Stimulated activated CD4-positive, alpha-beta T cell treated with anti-CD3 and anti-CD28 coated beads, Interleukin-1b, Interleukin-23, amount 100 ng/mL, for 1 hour (primary cell): Measurements from ENCODE around the gene ANKRD65.
A peak's percentile ranks its signal among the peaks of the same experiment; 100 is the strongest.
"Not testable (repeated sequence)": the region's sequence is repeated elsewhere in the genome, so short reads cannot be mapped to it uniquely, and the experiment has no call there.

Source experiments
- DNase-seq, 2 donors: peaks; one replicate each; pipeline ENCODE4 v3.0.0-alpha.2; 2020; ENCODE audit warnings: low read depth in 2 of 2

ANKRD65 gene

GRCh38 chr1:1417825-1418463, 3.1 kb downstream of the ANKRD65 start:
- DNase-seq = not testable (repeated sequence)

- DNase-seq = not testable (repeated sequence)
Observed at GRCh38 chr1:1417396-1417795, 3.7 kb downstream of the ANKRD65 start.

DNA sequence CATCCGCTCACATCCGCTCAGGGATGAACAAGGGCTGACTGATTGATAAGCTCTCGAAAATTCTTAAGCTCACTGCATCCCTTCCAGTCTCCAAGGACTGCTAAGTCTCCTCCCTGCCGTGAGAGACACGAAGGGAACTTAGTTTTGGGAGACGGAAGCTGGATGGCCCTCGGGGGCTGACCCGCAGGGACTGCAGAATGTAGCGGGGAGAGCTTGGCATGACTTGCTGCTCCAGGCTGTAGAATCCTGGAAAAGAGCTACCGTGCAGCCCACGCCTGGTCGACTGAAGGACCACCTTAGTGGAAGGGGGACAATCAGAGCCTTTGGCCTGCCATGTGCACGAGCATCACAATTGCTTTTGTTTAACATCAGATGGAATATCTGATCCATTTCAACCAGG, 5.3 kb downstream of the ANKRD65 start:
- no peak for DNase-seq

DNA sequence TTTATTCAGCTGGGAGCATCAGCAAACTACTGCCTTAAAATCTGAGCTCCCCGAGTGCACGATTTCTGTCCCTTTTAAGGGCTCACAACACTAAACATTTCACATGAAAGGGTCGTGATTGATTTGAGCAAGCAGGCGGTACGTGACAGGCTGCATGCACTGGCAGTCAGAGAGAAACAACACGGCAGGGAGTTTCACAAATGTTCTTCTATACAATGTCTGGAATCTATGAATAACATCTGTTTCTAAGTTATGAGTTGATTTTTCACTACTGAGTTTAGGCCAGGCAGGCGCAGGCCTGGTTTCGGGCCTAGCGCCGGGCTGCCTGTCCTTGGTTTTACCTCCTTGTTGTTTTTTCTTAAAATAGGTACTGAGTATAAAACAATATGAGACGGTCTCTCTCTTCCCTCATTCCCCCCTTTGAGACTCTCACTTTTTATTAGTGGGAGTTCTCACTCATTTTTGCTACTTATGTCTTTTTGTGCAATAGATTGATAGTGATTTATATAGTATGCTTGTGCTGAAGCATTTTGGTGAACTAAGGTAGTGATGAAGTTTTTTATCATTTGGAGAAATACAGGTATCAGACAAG, 8.7 kb downstream of the ANKRD65 start:
- not testable (repeated sequence) for DNase-seq

- no peak for DNase-seq
Observed at GRCh38 chr1:1411626-1412025, 9.4 kb downstream of the ANKRD65 start.

DNA sequence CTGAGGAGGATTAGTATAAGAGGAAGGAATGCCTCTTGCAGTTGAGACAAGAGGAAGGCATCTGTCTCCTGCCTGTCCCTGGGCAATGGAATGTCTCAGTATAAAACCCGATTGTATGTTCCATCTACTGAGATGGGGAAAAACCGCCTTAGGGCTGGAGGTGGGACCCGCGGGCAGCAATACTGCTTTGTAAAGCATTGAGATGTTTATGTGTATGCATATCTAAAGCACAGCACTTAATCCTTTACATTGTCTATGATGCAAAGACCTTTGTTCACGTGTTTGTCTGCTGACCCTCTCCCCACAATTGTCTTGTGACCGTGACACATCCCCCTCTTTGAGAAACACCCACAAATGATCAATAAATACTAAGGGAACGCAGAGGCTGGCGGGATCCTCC, 10.8 kb downstream of the ANKRD65 start:
- DNase-seq = not testable (repeated sequence)

- DNase-seq = no peak
Observed at GRCh38 chr1:1407636-1408318, 13.3 kb downstream of the ANKRD65 start.

DNA sequence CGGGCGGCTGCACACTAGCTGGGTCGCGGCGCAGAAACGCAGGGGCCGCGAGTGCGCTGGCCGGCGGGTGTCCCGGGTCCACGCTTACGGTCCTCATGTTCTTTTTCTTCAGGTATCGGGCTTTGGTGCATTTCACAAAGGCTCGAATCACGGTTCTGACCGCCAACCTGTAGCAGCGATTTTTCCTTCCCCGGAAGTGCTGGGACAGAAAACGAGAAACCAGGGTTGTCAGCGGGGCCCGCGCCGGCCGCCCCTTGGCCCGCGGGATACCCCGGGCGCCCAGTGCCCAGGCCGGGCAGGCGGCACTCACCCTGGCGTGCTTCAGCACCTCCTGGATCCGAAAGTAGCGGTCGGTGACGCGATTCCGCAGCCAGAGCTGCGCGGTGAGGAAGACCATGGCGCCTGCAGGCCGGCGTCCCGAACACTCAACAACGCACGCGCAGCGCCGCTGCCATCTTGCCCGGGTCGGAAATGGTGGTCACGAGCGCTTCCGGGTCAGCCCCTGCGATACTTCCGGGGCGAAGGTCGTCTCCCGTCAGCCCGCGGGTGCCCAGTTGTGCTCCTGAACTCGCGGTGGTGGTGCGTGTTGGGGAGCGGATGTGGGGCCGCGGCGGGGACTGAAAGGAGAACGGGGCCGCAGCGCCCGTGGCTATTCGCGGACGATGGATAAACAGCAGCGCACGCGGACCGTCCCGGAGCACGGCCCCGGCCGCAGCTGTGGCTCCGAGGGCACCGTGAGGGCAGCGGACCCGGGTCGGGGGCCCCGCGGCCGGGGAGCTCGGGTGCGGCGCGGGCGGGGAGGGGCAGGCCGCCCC, 14.0 kb downstream of the ANKRD65 start, which contains the start of gene MRPL20:
Gene MRPL20 (minus strand): TSS at position 473 of the 815 bp plus-strand sequence. CDS start 76 bp downstream, at position 397.
- DNase-seq = peak; percentile 85 to 90

DNA sequence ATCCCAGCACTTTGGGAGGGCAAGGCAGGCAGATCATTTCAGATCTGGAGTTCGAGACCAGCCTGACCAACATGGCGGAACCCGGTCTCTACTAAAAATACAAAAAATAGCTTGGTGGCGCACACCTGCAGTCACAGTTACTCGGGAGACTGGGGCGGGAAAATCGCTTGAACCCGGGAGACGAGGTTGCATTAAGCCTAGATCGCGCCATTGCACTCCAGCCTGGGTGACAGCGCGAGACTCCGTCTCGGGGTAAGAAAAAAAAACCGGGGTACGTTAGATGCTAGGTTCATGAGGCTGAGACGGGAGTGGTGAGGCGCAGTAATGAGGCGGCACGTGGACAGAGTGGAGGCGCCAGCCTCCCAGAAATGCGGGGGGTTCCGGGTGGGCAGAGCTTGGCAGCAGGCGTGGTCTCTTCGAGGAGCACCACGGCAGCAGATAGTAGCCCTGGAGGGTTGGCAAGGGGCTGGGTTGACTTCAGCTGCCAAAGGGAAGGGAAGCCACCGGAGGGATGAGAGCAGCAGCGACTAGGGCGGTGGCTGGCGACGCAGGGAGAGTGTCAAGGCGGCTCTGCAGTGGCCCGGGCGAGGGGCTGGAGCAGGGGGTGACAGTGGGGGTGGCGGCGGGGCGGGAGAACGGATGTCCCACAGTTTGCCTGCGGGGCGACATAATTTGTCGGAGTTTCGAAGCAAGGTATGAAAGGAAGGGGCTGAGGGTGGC, 14.8 kb downstream of the ANKRD65 start:
- no peak for DNase-seq

DNA sequence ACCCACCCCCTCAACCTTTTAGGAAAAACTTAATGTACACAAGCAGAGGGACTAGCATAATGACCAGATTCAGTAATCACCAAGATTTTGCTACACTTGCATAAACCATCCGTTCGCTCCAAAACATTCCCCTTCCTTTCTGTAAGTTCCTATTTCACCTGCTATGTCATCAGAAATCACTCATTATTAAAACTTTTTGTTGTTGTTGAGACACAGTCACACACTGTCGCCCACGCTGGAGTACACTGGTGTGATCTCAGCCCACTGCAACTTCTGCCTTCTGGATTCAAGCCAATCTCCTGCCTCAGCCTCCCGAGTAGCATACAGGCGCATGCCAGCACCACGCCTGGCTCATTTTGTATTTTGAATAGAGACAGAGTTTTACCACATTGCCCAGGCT, 17.4 kb downstream of the ANKRD65 start:
- no peak for DNase-seq

- not testable (repeated sequence) for DNase-seq
Observed at GRCh38 chr1:1402901-1403392, 18.1 kb downstream of the ANKRD65 start.

- DNase-seq = no peak
Observed at GRCh38 chr1:1402072-1402900, 18.8 kb downstream of the ANKRD65 start.

GRCh38 chr1:1401457-1402010, 19.5 kb downstream of the ANKRD65 start:
- DNase-seq = no peak

- no peak for DNase-seq
Observed at GRCh38 chr1:1400576-1401456, 20.3 kb downstream of the ANKRD65 start.

DNA sequence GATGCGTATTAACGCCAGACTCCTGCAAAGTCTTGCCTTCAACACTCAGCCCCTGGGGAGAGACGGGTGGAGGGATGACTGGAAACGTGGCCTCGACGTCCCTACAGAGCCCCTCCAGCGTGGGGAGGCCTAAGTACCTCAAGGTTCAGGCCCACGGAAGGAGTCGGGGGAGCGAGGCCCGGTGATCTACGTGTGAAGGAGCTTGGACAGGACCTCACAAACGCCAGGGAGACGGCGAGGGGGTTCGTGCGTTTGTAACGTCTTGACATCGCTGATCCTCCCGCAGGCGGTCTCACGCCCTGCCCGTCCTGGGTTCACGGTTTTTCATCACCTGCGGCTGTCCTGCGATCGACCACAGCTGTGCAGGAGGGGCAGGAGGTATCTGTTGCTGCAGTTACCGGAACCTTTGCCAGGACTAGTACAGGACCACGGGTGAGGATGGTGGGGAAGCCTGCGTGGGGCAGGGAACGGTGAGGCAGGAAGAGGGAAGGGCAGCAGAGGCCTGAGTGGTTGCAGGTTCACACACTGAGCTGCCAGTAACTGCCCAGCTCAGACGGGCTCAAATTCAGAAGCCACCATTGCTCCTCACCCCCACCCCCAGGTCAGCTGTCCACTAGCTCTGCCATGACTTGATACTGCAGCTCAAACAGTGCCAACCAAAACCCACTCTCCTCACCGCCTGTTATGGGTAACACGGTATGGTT, 21.1 kb downstream of the ANKRD65 start:
- no peak for DNase-seq

DNA sequence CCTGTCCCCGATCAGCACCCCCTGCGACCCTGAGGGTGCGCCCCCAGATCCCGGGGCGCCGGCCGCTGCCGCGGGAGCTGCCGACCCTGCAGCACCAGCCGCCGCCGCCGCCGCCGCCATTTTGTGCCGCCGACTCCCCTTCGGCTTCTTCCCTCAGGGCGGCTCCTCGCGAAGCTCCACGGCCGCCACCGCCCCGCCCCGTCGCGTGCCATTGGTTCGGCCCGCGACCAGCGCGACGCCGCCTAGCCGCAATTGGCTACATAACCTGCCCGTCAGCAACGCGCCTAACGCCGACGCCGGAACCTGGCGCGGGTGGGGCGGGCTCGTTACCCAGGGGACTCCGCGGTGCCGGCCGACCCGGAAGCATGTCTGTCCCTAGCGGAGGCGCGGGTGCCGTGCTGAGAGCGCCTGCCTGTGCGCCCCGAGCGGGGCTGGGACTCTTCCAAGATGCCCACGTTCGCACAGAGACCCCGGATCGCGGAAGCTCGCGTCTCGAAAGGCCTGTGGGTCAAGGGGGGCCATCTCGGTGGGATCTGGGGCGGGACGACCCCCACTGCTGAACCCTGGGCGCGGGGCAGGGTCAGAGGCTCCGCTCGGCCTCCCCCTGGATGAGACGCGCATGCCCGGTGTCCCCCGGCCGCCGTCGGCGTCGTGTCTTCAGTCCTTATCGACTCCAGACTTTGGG, 21.7 kb downstream of the ANKRD65 start, which contains the start of gene CCNL2:
Gene CCNL2 (minus strand): TSS at position 149 of the 685 bp plus-strand sequence. CDS start 29 bp downstream, at position 120.
- DNase-seq = peak; percentile 96 to 98

GRCh38 chr1:1398677-1399186, 22.3 kb downstream of the ANKRD65 start:
- no peak for DNase-seq
